ENCODE data around the gene CIB4.
A peak's percentile ranks its signal among the peaks of the same experiment; 100 is the strongest.

Gene CIB4

DNA sequence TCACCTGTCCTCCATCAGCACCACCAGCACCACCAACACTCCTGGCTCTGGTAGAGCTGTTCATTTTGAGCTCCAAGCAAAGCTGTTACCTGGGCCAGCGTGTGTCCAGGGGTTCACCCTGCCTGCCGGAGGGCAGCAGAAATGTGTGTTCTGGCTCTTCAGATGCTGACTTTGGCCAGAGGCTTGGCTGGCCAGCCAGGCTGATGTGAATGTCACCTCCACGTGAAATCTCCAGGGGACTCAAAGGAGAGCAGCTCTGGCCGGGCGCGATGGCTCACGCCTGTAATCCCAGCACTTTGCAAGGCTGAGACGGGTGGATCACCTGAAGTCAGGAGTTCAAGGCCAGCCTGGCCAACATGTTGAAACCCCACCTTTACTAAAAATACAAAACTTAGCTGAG is 33.5 kb downstream of the CIB4 start:
- Histone ChIP-seq H3K36me3 (ENCODE audit: control insufficient read depth, insufficient read depth, low read length) (no peaks in the 10 kb centered on the region), H3K9me3 (ENCODE audit: control insufficient read depth, insufficient read depth, low read length) (no peaks in the 10 kb centered on the region), H3K4me3 (ENCODE audit: low read length) (no peak overlapping the region), H3K27ac (ENCODE audit: low read length) (no peak overlapping the region), H3K27me3 (ENCODE audit: control insufficient read depth, insufficient read depth, low read length) (no peaks in the 10 kb centered on the region), H3K4me1 (ENCODE audit: control insufficient read depth, insufficient read depth, low read length) (no peaks in the 10 kb centered on the region)
- WGBS (ENCODE audit: insufficient coverage, insufficient read length), result no CpG with 5 or more reads among the region's 8 CpGs
- DNase-seq (ENCODE audit: low read depth, low spot score), result no peak

DNA sequence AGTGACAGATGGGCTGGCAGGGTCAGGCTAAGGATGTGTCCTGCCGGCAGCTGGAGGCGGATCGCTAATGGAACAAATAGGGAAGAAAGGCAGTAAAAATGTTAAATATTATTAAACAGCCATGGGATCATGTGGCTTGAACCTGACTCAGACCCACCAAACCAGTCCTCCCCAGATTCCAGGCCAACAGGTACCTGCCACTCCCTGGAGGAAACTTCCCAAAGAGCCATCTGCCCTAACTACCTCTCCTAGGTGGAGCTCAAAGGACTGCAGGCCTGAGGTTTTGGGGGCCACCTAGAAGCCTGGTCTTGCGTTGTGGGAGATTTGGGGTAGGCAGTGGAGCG is 34.3 kb downstream of the CIB4 start:
- Histone ChIP-seq H3K4me1 (ENCODE audit: control insufficient read depth, insufficient read depth, low read length) (no peaks in the 10 kb centered on the region), H3K27me3 (ENCODE audit: control insufficient read depth, insufficient read depth, low read length) (no peaks in the 10 kb centered on the region), H3K4me3 (ENCODE audit: low read length) (no peak overlapping the region), H3K9me3 (ENCODE audit: control insufficient read depth, insufficient read depth, low read length) (no peaks in the 10 kb centered on the region), H3K27ac (ENCODE audit: low read length) (no peak overlapping the region), H3K36me3 (ENCODE audit: control insufficient read depth, insufficient read depth, low read length) (no peaks in the 10 kb centered on the region)
- no peak for DNase-seq (ENCODE audit: low read depth, low spot score)
- WGBS (ENCODE audit: insufficient coverage, insufficient read length), result no CpG with 5 or more reads among the region's 5 CpGs

DNA sequence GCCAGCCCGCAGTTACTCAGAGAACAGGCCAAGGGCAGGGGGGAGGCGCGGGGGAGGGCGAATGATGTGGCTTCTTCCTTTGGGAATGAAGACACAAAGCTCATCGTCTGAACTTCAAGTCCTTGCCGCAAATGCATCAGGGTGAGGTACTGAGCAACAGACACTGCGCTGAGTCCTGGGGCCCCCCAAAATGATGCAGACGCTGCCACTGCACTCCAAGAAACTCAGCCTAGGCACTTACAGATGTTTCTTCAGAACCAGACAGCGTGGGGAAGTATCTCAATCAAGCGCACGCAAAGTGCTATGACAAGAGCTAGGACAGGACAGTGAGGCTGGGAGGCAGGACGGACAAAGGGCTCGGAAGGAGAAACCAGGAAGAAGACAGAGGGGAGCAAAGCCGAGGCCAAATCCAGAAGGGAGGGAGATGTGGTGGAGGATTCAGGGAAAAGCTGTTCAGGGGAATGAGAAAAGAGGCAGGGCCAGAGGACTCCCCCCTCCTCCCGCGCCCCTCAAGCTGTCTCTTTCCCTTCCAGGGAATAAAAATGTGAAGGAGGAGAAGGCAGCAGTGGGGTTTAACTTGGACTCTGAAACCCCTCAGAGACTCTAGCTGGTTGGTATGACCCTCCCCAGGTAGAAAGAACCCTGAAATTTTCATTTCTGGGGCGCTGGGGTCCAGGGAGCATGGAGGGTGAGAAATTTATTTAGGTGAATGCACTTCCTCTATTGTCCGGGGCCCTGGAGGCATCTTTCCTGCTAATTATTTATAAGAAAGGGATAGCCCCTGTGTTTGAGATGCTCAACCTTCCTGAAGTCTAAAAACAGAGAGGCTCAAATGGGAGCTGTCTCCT is 34.9 kb downstream of the CIB4 start:
- no CpG with 5 or more reads among the region's 18 CpGs for WGBS (ENCODE audit: insufficient coverage, insufficient read length)
- no peak overlapping the region for H3K4me3 ChIP-seq (ENCODE audit: low read length)
- no peak overlapping the region for H3K27ac ChIP-seq (ENCODE audit: low read length)
- no peaks in the 10 kb centered on the region for H3K4me1 ChIP-seq (ENCODE audit: control insufficient read depth, insufficient read depth, low read length)
- no peak for DNase-seq (ENCODE audit: low read depth, low spot score)
- no peaks in the 10 kb centered on the region for H3K9me3 ChIP-seq (ENCODE audit: control insufficient read depth, insufficient read depth, low read length)
- no peaks in the 10 kb centered on the region for H3K27me3 ChIP-seq (ENCODE audit: control insufficient read depth, insufficient read depth, low read length)
- no peaks in the 10 kb centered on the region for H3K36me3 ChIP-seq (ENCODE audit: control insufficient read depth, insufficient read depth, low read length)

DNA sequence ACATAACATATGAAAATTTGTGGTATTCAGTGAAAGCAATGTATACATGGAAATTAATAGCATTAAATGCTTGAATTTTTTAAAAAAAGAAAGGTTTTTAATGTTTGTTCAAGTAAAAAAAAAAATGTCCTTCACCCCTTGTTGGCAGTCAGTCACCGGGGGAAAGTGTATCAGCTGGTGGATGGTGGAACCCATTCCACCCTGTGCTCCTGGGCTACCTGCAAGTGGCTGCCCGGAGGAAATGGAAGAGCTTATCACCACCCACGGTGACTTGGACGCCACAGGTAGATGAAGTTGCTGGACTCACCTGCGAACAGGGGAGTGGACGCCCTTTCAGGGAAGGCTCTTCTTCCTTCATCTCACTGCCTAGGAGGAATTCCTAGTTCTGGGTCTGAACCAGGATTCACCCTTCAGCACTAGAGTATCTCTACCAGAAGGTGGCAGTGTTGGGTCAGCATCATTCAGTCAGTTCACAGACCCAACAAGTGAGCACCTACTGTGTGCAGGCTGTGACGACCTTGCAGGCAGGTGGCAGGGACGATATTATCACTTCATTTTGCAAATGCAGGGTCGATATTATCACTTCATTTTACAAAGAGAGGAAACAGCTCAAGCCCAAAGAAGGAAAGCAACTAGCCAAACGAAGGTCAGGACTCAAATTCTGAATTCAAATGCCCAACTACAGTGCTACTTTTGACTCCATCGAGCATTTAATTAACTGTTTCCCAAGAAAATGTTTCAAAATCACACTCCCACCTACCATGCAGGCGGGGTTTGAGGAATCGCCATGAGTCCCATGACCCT is 35.8 kb downstream of the CIB4 start:
- no peak overlapping the region for H3K27ac ChIP-seq (ENCODE audit: low read length)
- no peak overlapping the region for H3K4me3 ChIP-seq (ENCODE audit: low read length)
- WGBS (ENCODE audit: insufficient coverage, insufficient read length), result no CpG with 5 or more reads among the region's 13 CpGs
- peak; percentile 78 for DNase-seq (ENCODE audit: low read depth, low spot score)
- H3K9me3 ChIP-seq (ENCODE audit: control insufficient read depth, insufficient read depth, low read length), result no peaks in the 10 kb centered on the region
- H3K36me3 ChIP-seq (ENCODE audit: control insufficient read depth, insufficient read depth, low read length), result no peaks in the 10 kb centered on the region
- no peaks in the 10 kb centered on the region for H3K27me3 ChIP-seq (ENCODE audit: control insufficient read depth, insufficient read depth, low read length)
- no peaks in the 10 kb centered on the region for H3K4me1 ChIP-seq (ENCODE audit: control insufficient read depth, insufficient read depth, low read length)

DNA sequence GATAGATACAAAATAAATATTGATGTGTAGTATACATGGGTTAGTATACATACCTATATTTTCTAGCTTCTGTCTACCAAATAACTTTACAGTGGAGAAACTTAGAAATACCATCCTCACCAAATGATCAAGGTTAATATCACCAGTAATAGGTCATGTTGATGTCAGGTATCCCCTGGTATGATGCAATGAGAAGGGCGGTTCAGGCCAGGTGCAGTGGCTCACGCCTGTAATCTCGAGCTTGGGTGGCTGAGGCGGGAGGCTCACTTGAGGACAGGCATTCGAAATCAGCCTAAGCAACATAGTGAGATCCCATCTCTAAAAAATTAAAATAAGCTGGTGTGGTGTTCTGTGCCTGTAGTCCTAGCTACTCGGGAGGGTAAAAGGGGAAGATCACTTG is 38.6 kb downstream of the CIB4 start:
- WGBS (ENCODE audit: insufficient coverage, insufficient read length), result no CpG with 5 or more reads among the region's 6 CpGs

DNA sequence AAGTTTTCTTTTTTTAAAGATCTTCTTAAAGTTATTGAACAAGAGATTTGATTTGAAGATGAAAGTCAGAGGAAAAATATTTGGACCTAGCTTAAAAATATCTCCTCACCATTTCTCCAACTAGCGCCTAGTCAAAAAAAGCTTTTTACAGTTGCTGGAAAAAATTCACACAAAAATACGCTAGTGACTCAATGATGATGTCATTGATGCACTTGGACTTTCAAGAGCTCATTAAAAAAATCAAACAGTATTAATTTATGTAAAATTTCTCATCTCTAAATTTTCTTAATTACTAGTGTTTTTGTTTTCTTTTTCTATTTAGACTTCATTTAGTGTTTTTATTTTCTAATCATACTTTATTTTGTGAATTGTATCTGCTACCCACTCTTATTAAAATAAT is 41.8 kb downstream of the CIB4 start:
- Histone ChIP-seq H3K4me1 (ENCODE audit: control insufficient read depth, insufficient read depth, low read length) (peaks cover 2% of the 10 kb centered on the region; the same call in 1 of the 2 replicates), H3K27me3 (ENCODE audit: control insufficient read depth, insufficient read depth, low read length) (no peaks in the 10 kb centered on the region), H3K27ac (ENCODE audit: low read length) (no peak overlapping the region), H3K36me3 (ENCODE audit: control insufficient read depth, insufficient read depth, low read length) (no peaks in the 10 kb centered on the region), H3K4me3 (ENCODE audit: low read length) (no peak overlapping the region), H3K9me3 (ENCODE audit: control insufficient read depth, insufficient read depth, low read length) (no peaks in the 10 kb centered on the region)
- DNase-seq (ENCODE audit: low read depth, low spot score), result no peak
- no CpG with 5 or more reads among the region's 2 CpGs for WGBS (ENCODE audit: insufficient coverage, insufficient read length)

More for the DNA sequence above, 38.6 kb downstream of the CIB4 start:
- H3K9me3 ChIP-seq (ENCODE audit: control insufficient read depth, insufficient read depth, low read length), result no peaks in the 10 kb centered on the region
- no peaks in the 10 kb centered on the region for H3K36me3 ChIP-seq (ENCODE audit: control insufficient read depth, insufficient read depth, low read length)
- H3K27ac ChIP-seq (ENCODE audit: low read length), result no peak overlapping the region
- H3K27me3 ChIP-seq (ENCODE audit: control insufficient read depth, insufficient read depth, low read length), result no peaks in the 10 kb centered on the region
- H3K4me1 ChIP-seq (ENCODE audit: control insufficient read depth, insufficient read depth, low read length), result no peaks in the 10 kb centered on the region
- no peak overlapping the region for H3K4me3 ChIP-seq (ENCODE audit: low read length)
- no peak for DNase-seq (ENCODE audit: low read depth, low spot score)

DNA sequence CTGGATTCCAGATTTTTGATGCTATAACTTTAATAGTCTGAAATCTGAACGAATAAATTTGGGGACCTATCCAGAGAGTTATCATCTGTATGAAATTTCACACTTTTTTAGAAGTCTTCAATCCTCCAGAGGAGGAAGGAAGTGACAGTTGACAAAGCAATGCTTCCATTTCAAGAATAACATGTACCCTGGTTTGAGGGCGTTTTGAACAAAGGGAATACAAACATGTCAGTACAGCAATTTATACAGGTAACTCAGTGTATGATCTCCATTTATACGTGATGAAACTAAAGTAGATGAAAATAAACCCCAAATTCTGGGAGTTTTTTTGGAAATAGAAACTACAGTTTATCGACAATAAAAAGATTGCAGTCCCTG is 42.2 kb downstream of the CIB4 start:
- Histone ChIP-seq H3K4me3 (ENCODE audit: low read length) (no peak overlapping the region), H3K4me1 (ENCODE audit: control insufficient read depth, insufficient read depth, low read length) (peaks cover 2% of the 10 kb centered on the region; the same call in 1 of the 2 replicates), H3K27me3 (ENCODE audit: control insufficient read depth, insufficient read depth, low read length) (no peaks in the 10 kb centered on the region), H3K9me3 (ENCODE audit: control insufficient read depth, insufficient read depth, low read length) (no peaks in the 10 kb centered on the region), H3K36me3 (ENCODE audit: control insufficient read depth, insufficient read depth, low read length) (no peaks in the 10 kb centered on the region), H3K27ac (ENCODE audit: low read length) (no peak overlapping the region)
- no peak for DNase-seq (ENCODE audit: low read depth, low spot score)
- no CpG with 5 or more reads among the region's 4 CpGs for WGBS (ENCODE audit: insufficient coverage, insufficient read length)

DNA sequence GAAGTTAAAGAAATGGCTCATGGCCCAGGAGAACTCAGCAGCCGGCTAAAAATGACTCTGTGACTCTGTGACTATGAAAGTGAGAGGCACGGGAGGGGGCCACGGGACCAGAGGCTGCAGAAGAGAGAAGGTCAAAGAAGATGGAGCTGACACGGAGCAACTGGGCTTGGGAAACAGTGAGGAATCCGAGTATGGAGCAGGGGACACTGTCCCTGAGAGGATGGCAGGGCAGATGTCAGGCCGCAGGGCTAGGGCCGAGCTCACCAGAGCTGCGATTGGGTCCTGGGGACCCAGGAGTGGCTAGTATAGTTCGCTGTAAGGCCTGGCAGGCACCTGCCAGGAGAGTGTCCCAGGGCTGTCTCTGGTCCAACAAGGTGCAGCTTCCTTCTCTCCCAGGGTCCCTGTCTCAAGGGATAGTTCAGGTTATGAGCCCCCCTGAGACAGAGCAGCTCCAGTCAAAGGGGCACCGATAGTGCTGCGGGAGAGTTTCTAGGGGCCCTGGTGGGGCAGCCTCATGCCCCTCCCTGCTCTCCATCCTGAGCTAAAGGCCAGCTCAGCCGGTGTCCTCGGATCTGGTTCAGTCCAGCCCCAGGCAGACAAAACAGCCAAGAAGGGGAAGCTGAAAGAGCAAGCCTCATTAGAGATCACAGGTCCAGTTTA is 42.7 kb downstream of the CIB4 start:
- H3K27me3 ChIP-seq (ENCODE audit: control insufficient read depth, insufficient read depth, low read length), result no peaks in the 10 kb centered on the region
- no CpG with 5 or more reads among the region's 13 CpGs for WGBS (ENCODE audit: insufficient coverage, insufficient read length)
- no peak overlapping the region; the same call in 1 of the 2 replicates for H3K4me3 ChIP-seq (ENCODE audit: low read length)
- H3K27ac ChIP-seq (ENCODE audit: low read length), result no peak overlapping the region
- DNase-seq (ENCODE audit: low read depth, low spot score), result no peak
- no peaks in the 10 kb centered on the region for H3K36me3 ChIP-seq (ENCODE audit: control insufficient read depth, insufficient read depth, low read length)
- H3K4me1 ChIP-seq (ENCODE audit: control insufficient read depth, insufficient read depth, low read length), result peaks cover 2% of the 10 kb centered on the region; the same call in 1 of the 2 replicates
- H3K9me3 ChIP-seq (ENCODE audit: control insufficient read depth, insufficient read depth, low read length), result no peaks in the 10 kb centered on the region

DNA sequence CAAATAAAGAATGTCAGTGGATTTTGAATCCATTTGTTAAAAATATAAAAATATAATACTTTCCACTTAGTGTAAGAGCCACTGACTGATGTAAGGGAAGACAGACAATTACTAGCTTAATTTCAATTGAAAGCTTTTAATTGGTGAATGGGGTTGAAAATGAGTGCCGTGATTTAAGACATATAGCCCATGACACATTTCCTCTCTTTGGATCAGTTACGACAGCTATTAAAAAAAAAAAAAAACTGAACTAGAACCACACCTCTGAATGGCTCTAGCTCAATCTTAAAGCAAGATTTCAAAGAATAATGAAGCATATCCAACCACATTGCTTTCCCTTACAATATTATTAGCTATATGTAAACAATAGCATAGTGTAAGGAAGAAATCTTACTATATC is 44.0 kb downstream of the CIB4 start:
- Histone ChIP-seq H3K4me1 (ENCODE audit: control insufficient read depth, insufficient read depth, low read length) (peaks cover 2% of the 10 kb centered on the region; the same call in 1 of the 2 replicates), H3K9me3 (ENCODE audit: control insufficient read depth, insufficient read depth, low read length) (no peaks in the 10 kb centered on the region), H3K27me3 (ENCODE audit: control insufficient read depth, insufficient read depth, low read length) (no peaks in the 10 kb centered on the region), H3K27ac (ENCODE audit: low read length) (no peak overlapping the region), H3K36me3 (ENCODE audit: control insufficient read depth, insufficient read depth, low read length) (no peaks in the 10 kb centered on the region), H3K4me3 (ENCODE audit: low read length) (no peak overlapping the region)
- no CpG with 5 or more reads among the region's 2 CpGs for WGBS (ENCODE audit: insufficient coverage, insufficient read length)
- no peak for DNase-seq (ENCODE audit: low read depth, low spot score)

DNA sequence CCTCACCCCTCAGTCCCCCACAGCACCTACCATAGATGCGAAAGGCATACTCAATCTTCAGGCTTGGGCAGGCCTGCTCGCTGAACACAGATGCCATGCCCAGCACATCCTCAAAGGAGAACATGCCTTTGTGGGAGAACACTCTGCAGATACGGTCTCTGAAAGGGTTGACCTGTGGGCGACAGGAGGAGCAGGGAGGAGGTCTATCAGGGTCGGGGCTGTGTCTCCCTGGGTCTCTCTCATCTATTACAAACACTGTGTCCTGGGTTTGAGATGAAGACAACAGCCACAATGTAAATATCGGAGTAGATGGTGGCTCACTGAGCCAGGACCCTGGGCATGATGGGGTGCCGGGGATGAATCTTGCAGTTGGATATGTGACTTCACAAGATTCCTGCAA is 46.0 kb downstream of the CIB4 start:
- H3K4me1 ChIP-seq (ENCODE audit: control insufficient read depth, insufficient read depth, low read length), result peaks cover 2% of the 10 kb centered on the region; the same call in 1 of the 2 replicates
- no peak overlapping the region for H3K27ac ChIP-seq (ENCODE audit: low read length)
- no peaks in the 10 kb centered on the region for H3K36me3 ChIP-seq (ENCODE audit: control insufficient read depth, insufficient read depth, low read length)
- H3K9me3 ChIP-seq (ENCODE audit: control insufficient read depth, insufficient read depth, low read length), result no peaks in the 10 kb centered on the region
- H3K27me3 ChIP-seq (ENCODE audit: control insufficient read depth, insufficient read depth, low read length), result no peaks in the 10 kb centered on the region
- no peak for DNase-seq (ENCODE audit: low read depth, low spot score)
- no CpG with 5 or more reads among the region's 7 CpGs for WGBS (ENCODE audit: insufficient coverage, insufficient read length)
- H3K4me3 ChIP-seq (ENCODE audit: low read length), result no peak overlapping the region

Measured in iPS DF 6.9 (cell line).